GM18951 (cell line): ENCODE results near the gene OSBP2.

Source experiments
- POLR2A ChIP-seq: IDR thresholded peaks from 4 replicates; pipeline ENCODE4 v1.6.1; 2011; ENCODE audit warnings: mild to moderate bottlenecking; ENCODE audit not compliant: insufficient read length, insufficient read depth; ENCODE audit errors: extremely low read depth
- in situ Hi-C: fragments of 300-500 bp; cut with MboI; formaldehyde crosslinking; loops from one replicate; pipeline ENCODE4 v1.12.0; 2022; ENCODE audit warnings: low sequenced_read_pairs, mixed read lengths, inconsistent platforms; ENCODE audit not compliant: unreplicated experiment

The OSBP2 gene

DNA sequence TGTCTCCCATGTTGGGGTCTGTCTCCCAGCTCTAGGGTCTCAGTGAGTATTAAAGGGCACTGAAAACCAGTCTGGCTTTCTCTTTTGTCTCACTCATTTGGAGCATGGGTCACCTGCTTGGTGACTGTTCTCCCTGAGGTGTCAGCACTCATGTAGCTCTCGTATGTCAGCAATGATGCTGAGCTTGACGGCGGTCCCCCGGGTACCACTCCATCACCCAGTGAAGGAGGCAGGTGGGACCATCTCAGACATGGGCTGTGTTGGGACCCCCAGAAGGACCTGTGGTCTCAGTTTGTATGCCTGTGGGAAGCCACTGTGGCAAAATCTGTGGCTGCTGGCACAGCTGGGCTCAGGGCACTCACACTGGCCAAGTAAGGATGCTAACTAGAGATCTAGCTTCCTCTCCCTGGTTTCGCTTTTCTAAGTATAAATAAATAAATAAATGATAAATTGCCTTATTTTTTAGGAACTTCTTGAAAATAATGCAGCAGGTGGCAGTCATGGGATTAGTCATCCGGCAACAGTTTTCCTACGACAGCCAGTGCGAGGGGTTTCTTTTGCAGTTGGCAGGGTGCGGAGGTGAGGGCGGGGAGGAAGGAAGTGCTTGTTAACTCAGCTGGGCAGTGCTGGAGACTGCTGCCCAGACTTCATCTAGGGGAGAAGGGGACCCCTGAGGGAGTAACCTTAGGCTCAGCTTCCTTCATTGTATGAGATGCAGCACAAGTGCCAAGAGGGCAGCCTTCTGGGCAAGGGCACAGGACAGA is 48.8 kb downstream of the OSBP2 start:
- TF ChIP-seq POLR2A, result no peak
- in situ Hi-C loops, result no loop called here

GRCh38 chr22:30744224-30744623 is 49.5 kb downstream of the OSBP2 start:
- in situ Hi-C loops, result no loop called here
- TF ChIP-seq POLR2A, result no peak

GRCh38 chr22:30747493-30747892 is 52.8 kb downstream of the OSBP2 start:
- TF ChIP-seq POLR2A, result no peak
- in situ Hi-C loops, result no loop called here

DNA sequence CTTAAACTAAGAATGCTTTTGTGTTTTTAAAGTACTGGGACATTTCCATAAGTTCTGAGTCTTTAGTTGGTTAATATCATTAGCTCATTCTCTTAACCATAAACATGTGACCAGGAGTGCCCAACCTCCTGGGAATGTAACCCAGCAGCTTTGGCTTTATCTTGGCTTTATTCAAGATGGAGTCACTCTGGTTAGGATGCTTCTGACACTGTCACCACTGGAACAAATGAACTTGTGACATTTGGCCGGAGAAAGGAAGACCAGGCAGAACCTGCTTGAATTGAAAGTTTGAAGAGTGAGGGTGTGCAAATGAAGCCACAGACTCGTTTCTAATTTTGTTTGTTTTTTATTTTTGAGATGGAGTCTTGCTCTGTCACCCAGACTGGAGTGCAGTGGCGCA is 54.6 kb downstream of the OSBP2 start:
- no peak for TF ChIP-seq POLR2A
- in situ Hi-C loops, result no loop called here

DNA sequence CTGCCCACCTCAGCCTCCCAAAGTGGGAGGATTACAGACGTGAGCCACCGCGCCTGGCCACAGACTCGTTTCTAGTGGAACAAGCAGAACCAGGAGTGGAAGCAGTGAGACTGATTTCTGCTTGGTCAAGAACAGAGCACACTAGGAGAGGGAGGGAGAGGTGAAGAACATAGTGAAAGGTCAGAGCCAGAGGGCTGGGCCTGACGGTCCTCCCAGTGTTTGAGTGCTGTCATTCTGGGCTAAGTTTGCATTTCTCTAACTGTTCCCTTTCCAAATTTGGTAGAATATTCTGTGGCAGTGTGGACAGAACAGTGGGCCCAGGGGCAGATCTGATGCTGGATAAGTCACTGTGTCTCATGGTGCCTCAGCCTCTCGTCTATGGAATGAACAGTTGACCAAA is 55.2 kb downstream of the OSBP2 start:
- TF ChIP-seq POLR2A, result no peak
- in situ Hi-C loops, result loop anchor here (10.0 kb wide), 1 partner anchor 115 kb away; the partner anchor contains the start of gene SLC35E4

DNA sequence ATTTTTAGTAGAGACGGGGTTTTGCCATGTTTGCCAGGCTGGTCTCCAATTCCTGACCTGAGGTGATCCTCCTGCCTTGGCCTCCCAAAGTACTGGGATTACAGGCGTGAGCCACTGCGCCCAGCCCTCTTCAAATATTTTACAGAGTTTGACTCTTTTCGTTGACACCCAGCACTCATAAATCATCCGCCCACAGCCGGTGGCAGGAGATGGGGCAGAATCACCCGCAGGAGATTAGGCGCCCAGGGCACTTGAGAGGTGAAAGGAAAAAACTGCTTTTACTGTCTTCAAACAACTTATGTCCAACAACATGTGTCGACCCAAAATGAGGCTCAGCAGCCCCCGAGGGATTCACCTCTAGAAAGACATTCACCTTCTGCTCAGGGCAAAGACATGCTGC is 56.9 kb downstream of the OSBP2 start:
- TF ChIP-seq POLR2A, result no peak
- in situ Hi-C loops, result loop anchor here (10.0 kb wide), 1 partner anchor 117 kb away; the partner anchor contains the start of gene SLC35E4

- in situ Hi-C loops, result loop anchor here (10.0 kb wide), 1 partner anchor 118 kb away; the partner anchor contains the start of gene SLC35E4
These were observed 58.1 kb downstream of the OSBP2 start for GRCh38 chr22:30752771-30753170.

DNA sequence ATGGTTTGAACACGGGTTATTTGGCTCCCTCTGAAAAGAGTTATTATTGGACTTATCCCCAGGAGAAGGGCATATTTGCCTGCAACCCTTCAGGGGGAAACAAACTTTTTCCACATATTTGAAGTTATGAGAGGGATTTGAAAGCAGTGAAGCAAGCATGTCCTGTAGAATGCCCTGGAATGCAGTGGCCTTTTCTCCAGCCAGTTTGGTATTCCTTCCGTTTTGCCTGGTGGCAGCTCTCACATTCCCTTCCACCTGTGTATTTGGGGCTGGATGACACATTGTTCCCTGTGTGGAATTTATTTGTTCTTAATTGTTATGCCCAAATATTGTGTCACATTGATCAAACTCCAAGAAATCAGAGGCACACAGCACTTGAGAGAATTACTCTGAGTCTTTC is 59.0 kb downstream of the OSBP2 start:
- in situ Hi-C loops, result loop anchor here (10.0 kb wide), 1 partner anchor 119 kb away; the partner anchor contains the start of gene SLC35E4

More at GRCh38 chr22:30752771-30753170, 58.1 kb downstream of the OSBP2 start:
- TF ChIP-seq POLR2A, result no peak

DNA sequence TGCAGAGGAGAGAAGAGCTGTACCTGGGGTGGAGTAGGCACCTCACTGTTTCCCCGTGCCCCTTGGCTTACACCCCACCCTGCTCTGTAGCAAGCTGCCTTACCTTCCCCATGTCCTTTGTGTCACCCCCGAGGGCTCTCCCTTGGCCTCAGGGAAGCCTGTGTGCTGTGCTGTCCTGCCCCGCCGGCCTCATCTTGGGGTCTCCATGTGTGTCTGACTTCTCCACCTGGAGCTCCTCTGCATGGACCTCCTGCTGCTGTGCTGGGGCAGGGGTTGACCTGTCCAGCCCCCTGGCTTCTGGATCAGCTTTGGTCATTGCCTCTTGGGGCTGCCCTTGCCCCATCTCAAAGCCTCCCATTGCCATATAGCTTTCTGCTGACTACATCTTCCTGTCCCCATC is 59.8 kb downstream of the OSBP2 start:
- TF ChIP-seq POLR2A, result no peak

More for the DNA sequence above, 59.0 kb downstream of the OSBP2 start:
- no peak for TF ChIP-seq POLR2A

DNA sequence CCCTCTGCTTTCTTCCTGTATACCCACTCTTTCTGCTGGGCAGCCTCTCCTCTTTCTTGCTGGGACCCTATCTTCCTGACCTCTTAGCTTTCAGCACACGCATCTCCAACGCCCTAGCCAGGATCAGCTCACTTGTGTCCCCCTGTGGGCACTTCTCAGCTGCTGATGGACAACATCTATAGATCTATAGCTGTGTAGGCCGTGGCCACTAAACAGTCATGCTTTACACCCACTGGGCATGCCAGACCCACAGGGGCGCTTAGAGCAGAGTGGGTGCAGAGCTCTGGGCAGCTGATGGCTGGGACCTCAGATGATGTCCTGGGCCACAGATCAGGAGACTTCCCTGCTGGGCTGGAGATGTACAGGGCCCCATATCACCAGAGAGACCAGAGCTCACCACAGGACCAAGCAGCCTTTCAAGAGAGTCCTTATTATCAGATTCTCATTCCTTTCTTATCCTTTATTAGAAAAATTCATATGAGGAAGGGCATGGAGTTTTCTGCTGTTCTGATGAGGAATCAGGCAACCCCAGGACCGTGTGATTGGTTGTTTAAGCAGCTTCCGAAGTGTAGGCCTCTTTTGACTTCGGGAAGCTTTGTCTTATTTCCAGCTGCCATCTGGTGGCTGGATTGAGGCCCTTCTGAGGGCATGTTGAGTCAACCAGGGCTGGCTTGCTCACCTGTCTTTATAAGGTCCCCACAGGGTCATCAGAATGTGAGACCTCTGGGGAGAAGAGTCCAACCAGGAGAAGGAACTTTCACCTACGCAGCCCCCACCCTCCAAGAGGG is 60.5 kb downstream of the OSBP2 start:
- TF ChIP-seq POLR2A, result no peak
- in situ Hi-C loops, result loop anchor here (10.0 kb wide), 1 partner anchor 120 kb away; the partner anchor contains the start of gene SLC35E4

More for the DNA sequence above, 59.8 kb downstream of the OSBP2 start:
- in situ Hi-C loops, result loop anchor here (10.0 kb wide), 1 partner anchor 120 kb away; the partner anchor contains the start of gene SLC35E4

DNA sequence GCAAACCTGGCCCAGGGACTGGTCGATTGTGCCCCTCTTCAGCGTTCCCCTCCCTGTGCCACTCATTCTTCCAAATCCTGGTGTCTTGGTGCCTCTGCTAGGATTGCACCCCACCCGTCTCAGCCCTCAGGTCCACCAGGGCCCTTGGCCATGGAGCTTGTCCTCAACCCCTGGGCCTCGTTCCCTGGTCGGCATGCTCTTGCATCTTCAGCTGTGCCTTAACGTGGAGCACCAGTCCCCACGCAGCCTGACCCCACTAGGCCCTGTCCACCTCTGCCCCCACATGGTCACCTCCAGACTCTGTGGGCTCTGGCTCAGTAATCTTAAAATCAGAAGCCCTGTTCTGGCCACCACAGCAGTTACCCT is 61.1 kb downstream of the OSBP2 start:
- in situ Hi-C loops, result loop anchor here (10.0 kb wide), 1 partner anchor 121 kb away; the partner anchor contains the start of gene SLC35E4

DNA sequence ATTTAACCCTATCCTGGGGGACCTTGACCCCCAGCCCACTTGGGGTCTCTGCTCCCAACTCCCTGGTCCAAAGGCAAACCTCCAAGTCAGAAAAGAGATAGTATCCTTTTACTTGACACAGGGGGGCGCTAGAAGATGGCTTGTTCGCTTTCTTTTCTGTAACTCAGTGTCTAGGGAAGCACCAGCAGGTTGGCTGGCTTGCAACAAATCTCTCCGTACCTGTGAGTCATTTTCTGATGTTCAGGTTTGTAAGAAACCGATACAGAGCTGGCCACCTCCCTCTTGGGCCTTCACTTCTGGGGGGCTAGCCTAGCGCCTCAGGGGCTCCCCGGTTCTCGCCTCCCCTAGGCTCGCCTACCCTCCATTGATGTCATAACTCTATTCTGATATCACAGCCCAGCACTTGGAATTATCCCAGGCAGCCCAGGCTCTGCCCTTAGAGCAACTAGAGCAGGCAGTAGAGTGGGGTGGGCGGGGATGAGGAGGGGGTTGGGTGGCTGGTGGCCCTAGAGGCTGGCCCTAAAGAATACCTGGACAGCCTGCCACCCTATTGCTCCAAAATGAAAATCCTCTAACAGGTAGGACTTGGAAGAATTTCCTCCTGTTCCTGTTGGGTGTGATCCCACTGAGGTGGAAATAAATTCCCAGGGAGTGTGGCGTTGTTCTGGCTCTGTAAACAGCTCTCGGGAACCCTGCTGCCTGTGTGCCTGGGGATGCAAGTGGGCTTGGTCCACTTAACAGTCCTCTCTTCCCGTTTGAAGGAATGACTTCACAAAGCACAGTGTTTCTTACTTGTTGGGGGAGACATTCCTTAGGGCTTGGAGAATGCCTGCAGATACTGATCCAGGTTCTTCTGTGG is 69.4 kb downstream of the OSBP2 start:
- no peak for TF ChIP-seq POLR2A
- in situ Hi-C loops, result loop anchor here (10.0 kb wide), 1 partner anchor 151 kb away; no protein-coding TSS in a partner anchor

More for the DNA sequence above, 61.1 kb downstream of the OSBP2 start:
- no peak for TF ChIP-seq POLR2A
